ENCODE results near the gene ZHX3. TPM values are rescaled to one million over a fixed set of nuclear protein-coding genes. Genes with fewer than 3 reads are reported as not detected.

Gene ZHX3
- polyA plus RNA-seq (2013, experiment 1 of 2): 4.7 TPM
- polyA plus RNA-seq (2013, experiment 2 of 2): 4.6 TPM

- Histone ChIP-seq H3K4me1 (ENCODE audit: control insufficient read depth in 2 of 2, insufficient read depth in 1 of 2, low read depth in 1 of 2, low read length in 2 of 2) (peaks cover 5 to 8% of the 10 kb centered on the region in 2 donors), H3K14ac (ENCODE audit: low read length) (no peak within 1 kb of the TSS), H3K18ac (ENCODE audit: low read length) (peak within 1 kb of the TSS; percentile 94), H3K4me2 (ENCODE audit: insufficient read depth, low read length, poor library complexity, severe bottlenecking) (peak within 1 kb of the TSS; percentile 99), H2BK120ac (ENCODE audit: low read depth, low read length) (no peak within 1 kb of the TSS), H2BK5ac (ENCODE audit: low read length) (peak within 1 kb of the TSS; percentile 85), H3K27me3 (ENCODE audit: control insufficient read depth in 3 of 3, insufficient read depth in 3 of 3, low read depth in 1 of 3, low read length in 3 of 3) (no peaks in the 10 kb centered on the region), H3K79me1 (ENCODE audit: low read depth, low read length) (peaks cover 3% of the 10 kb centered on the region), H4K8ac (ENCODE audit: low read depth, low read length) (peak within 1 kb of the TSS; percentile 48), H3K27ac (replicated peaks; ENCODE audit: low read length) (peak within 1 kb of the TSS; percentile 52), H2AK5ac (ENCODE audit: low read depth, low read length) (peak within 1 kb of the TSS; percentile 78), H2BK15ac (ENCODE audit: low read length) (peak within 1 kb of the TSS; percentile 77), H2BK12ac (ENCODE audit: low read length) (peak within 1 kb of the TSS; percentile 69), H3K9me3 (replicated peaks in 1 of 2; ENCODE audit: control insufficient read depth in 2 of 2, insufficient read depth in 1 of 2, low read depth in 1 of 2, low read length in 2 of 2) (no peaks in the 10 kb centered on the region), H3K36me3 (replicated peaks in 1 of 2; ENCODE audit: control insufficient read depth in 2 of 2, insufficient read depth in 2 of 2, low read length in 2 of 2) (no peaks in the 10 kb centered on the region), H3K9ac (ENCODE audit: low read depth, low read length, poor library complexity) (peak within 1 kb of the TSS; percentile 94), H3K4me3 (ENCODE audit: low read length in 2 of 2) (peak within 1 kb of the TSS; percentile 76 to 96), H2AFZ (ENCODE audit: low read length) (peak within 1 kb of the TSS; percentile 96), H3K23ac (ENCODE audit: low read depth, low read length, poor library complexity) (peak within 1 kb of the TSS; percentile 22), H4K91ac (ENCODE audit: low read depth, low read length, poor library complexity) (no peak within 1 kb of the TSS), H3K4ac (ENCODE audit: low read length) (no peak within 1 kb of the TSS)
- peak; percentile 96 for DNase-seq (ENCODE audit: low spot score)
- WGBS, 2 donors (ENCODE audit: extremely low coverage in 2 of 2, insufficient read length in 2 of 2, insufficient replicate concordance in 1 of 2): no CpG with 5 or more reads among the region's 64 CpGs
These were observed at the start of gene ZHX3 for GRCh38 chr20:41317546-41318270. TSS of gene ZHX3 (minus strand) at chr20:41317731. CDS start at chr20:41204916, 112,815 bp downstream.

DNA sequence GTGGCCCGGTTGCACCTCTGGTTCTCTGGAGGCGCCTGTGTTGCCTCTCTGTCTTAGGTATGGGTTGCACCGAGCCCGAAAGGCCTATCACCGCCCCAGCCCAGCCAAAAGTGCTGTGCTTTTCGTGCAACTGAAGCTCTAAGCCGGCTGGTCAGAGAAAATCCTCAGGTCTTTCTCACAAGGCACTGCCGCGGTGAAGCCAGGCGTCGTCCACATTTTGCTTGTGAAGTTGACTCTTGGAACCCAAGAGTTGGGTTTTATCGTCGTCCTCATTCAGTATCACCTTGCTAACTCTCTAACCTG is 49.8 kb upstream of the ZHX3 start:
- Histone ChIP-seq H3K9ac (ENCODE audit: low read depth, low read length, poor library complexity) (no peak overlapping the region), H3K4me2 (ENCODE audit: insufficient read depth, low read length, poor library complexity, severe bottlenecking) (peak overlapping the region; percentile 91), H2BK120ac (ENCODE audit: low read depth, low read length) (no peak overlapping the region), H2AFZ (ENCODE audit: low read length) (peak overlapping the region; percentile 97), H4K8ac (ENCODE audit: low read depth, low read length) (no peak overlapping the region), H3K14ac (ENCODE audit: low read length) (no peak overlapping the region), H3K9me3 (replicated peaks in 1 of 2; ENCODE audit: control insufficient read depth in 2 of 2, insufficient read depth in 1 of 2, low read depth in 1 of 2, low read length in 2 of 2) (peaks cover 4 to 9% of the 10 kb centered on the region in 2 donors), H3K36me3 (replicated peaks in 1 of 2; ENCODE audit: control insufficient read depth in 2 of 2, insufficient read depth in 2 of 2, low read length in 2 of 2) (no peaks in the 10 kb centered on the region), H3K4ac (ENCODE audit: low read length) (no peak overlapping the region), H3K23ac (ENCODE audit: low read depth, low read length, poor library complexity) (no peak overlapping the region), H2AK5ac (ENCODE audit: low read depth, low read length) (no peak overlapping the region), H3K27me3 (ENCODE audit: control insufficient read depth in 3 of 3, insufficient read depth in 3 of 3, low read depth in 1 of 3, low read length in 3 of 3) (peaks cover 6 to 47% (median 43%) of the 10 kb centered on the region in 3 experiments), H3K27ac (replicated peaks; ENCODE audit: low read length) (no peak overlapping the region), H2BK5ac (ENCODE audit: low read length) (no peak overlapping the region), H3K18ac (ENCODE audit: low read length) (no peak overlapping the region), H3K79me1 (ENCODE audit: low read depth, low read length) (peaks cover 3% of the 10 kb centered on the region), H3K4me3 (ENCODE audit: low read length in 2 of 2) (no peak overlapping the region), H3K4me1 (ENCODE audit: control insufficient read depth in 2 of 2, insufficient read depth in 1 of 2, low read depth in 1 of 2, low read length in 2 of 2) (peaks cover 0 to 2% of the 10 kb centered on the region in 2 donors), H4K91ac (ENCODE audit: low read depth, low read length, poor library complexity) (no peak overlapping the region), H2BK12ac (ENCODE audit: low read length) (no peak overlapping the region), H2BK15ac (ENCODE audit: low read length) (no peak overlapping the region)
- DNase-seq (ENCODE audit: low spot score): no peak
- WGBS, 2 donors (ENCODE audit: extremely low coverage in 2 of 2, insufficient read length in 2 of 2, insufficient replicate concordance in 1 of 2): no CpG with 5 or more reads among the region's 13 CpGs

DNA sequence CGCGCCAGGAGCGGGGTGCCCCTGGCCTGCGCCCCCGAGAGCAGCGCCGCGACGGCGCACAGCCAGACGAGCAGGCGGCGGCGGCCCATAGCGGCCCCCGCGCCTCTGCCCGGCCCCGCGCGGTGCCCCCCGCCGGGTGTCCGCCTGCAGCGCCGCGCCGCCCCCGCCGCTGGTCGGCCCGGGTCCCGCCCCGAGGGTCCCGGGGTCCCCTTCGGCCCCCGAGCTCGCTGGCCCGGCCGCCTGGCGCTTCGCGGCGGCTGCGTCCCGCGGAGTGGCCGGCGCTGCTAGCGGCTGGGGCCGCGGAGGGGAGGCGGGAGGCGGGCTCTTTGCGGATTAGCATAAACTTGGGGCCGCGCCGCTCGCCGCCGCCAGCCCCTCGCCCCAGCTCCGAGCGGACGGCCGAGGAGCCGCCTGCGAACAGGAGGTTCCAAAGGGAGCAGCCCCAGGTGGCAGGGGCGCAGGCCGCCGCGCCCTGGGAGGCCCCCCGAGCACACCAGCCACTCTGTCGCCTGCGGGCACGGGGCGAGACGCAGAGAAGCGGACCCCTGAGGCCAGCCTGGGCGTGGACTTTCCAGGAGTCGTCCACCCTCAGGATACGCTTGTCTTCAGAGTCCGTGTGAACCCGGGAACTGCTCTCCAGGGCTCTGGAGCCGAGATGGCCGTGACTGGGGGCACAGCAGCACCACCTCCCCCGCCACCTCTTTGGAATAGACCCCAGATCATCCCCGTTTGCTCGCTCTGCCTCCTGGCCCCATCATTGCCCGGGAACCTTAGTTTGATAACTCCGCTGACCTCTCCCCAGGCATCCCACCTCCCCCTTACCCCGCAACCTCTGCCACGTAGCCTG is 49.2 kb upstream of the ZHX3 start, which contains the start of gene EMILIN3:
TSS of gene EMILIN3 (minus strand) at position 273 of the 847 bp plus-strand sequence. CDS start at position 89, 184 bp downstream.
- peaks cover 3% of the 10 kb centered on the region for H3K79me1 ChIP-seq (ENCODE audit: low read depth, low read length)
- H3K14ac ChIP-seq (ENCODE audit: low read length): peak within 1 kb of the TSS; percentile 72
- peak within 1 kb of the TSS; percentile 96 for H3K18ac ChIP-seq (ENCODE audit: low read length)
- peak within 1 kb of the TSS; percentile 94 for H3K9ac ChIP-seq (ENCODE audit: low read depth, low read length, poor library complexity)
- peak; percentile 62 for DNase-seq (ENCODE audit: low spot score)
- H3K36me3 ChIP-seq (replicated peaks in 1 of 2; ENCODE audit: control insufficient read depth in 2 of 2, insufficient read depth in 2 of 2, low read length in 2 of 2): peaks cover 0 to 2% of the 10 kb centered on the region in 2 donors
- H2AK5ac ChIP-seq (ENCODE audit: low read depth, low read length): peak within 1 kb of the TSS; percentile 1
- H3K4me3 ChIP-seq (ENCODE audit: low read length in 2 of 2): peak within 1 kb of the TSS; percentile 42 to 84
- peak within 1 kb of the TSS; percentile 97 for H2AFZ ChIP-seq (ENCODE audit: low read length)
- no peak within 1 kb of the TSS for H3K4ac ChIP-seq (ENCODE audit: low read length)
- no peak within 1 kb of the TSS for H2BK5ac ChIP-seq (ENCODE audit: low read length)
- no peak within 1 kb of the TSS for H3K23ac ChIP-seq (ENCODE audit: low read depth, low read length, poor library complexity)
- H3K27ac ChIP-seq (replicated peaks; ENCODE audit: low read length): no peak within 1 kb of the TSS
- peaks cover 3 to 7% of the 10 kb centered on the region in 2 donors for H3K9me3 ChIP-seq (replicated peaks in 1 of 2; ENCODE audit: control insufficient read depth in 2 of 2, insufficient read depth in 1 of 2, low read depth in 1 of 2, low read length in 2 of 2)
- H2BK15ac ChIP-seq (ENCODE audit: low read length): peak within 1 kb of the TSS; percentile 84
- no peak within 1 kb of the TSS for H4K91ac ChIP-seq (ENCODE audit: low read depth, low read length, poor library complexity)
- H3K4me1 ChIP-seq (ENCODE audit: control insufficient read depth in 2 of 2, insufficient read depth in 1 of 2, low read depth in 1 of 2, low read length in 2 of 2): peaks cover 0 to 2% of the 10 kb centered on the region in 2 donors
- H4K8ac ChIP-seq (ENCODE audit: low read depth, low read length): no peak within 1 kb of the TSS
- WGBS, 2 donors (ENCODE audit: extremely low coverage in 2 of 2, insufficient read length in 2 of 2, insufficient replicate concordance in 1 of 2): no CpG with 5 or more reads among the region's 93 CpGs
- H2BK12ac ChIP-seq (ENCODE audit: low read length): no peak within 1 kb of the TSS
- H3K27me3 ChIP-seq (ENCODE audit: control insufficient read depth in 3 of 3, insufficient read depth in 3 of 3, low read depth in 1 of 3, low read length in 3 of 3): peaks cover 6 to 47% (median 43%) of the 10 kb centered on the region in 3 experiments
- peak within 1 kb of the TSS; percentile 27 for H2BK120ac ChIP-seq (ENCODE audit: low read depth, low read length)
- peak within 1 kb of the TSS; percentile 91 for H3K4me2 ChIP-seq (ENCODE audit: insufficient read depth, low read length, poor library complexity, severe bottlenecking)
